GM19467 (cell line): ENCODE results near the gene IRF9.

Experiments used
- ATAC-seq: cut with Tn5 transposase; IDR thresholded peaks from one replicate; pipeline ENCODE4 v1.9.1; 2021; ENCODE audit warnings: mild to moderate bottlenecking, moderate library complexity; ENCODE audit not compliant: unreplicated experiment

IRF9 gene

GRCh38 chr14:24146978-24147760 lies 13.9 kb upstream of the IRF9 start, which contains the start of gene RNF31:
RNF31 (plus strand) TSS chr14:24147498; CDS start chr14:24147699, 201 bp downstream.
- ATAC-seq: peak; percentile 78

GRCh38 chr14:24147761-24148428 lies 13.2 kb upstream of the IRF9 start:
- ATAC-seq: no peak

GRCh38 chr14:24149302-24149969 lies 11.6 kb upstream of the IRF9 start:
- no peak for ATAC-seq

- no peak for ATAC-seq
Measured at GRCh38 chr14:24150061-24150460, 11.0 kb upstream of the IRF9 start.

- ATAC-seq: no peak
Measured at GRCh38 chr14:24150567-24150966, 10.5 kb upstream of the IRF9 start.

- ATAC-seq: no peak
Measured at GRCh38 chr14:24150993-24151392, 10.1 kb upstream of the IRF9 start.

- no peak for ATAC-seq
Measured at GRCh38 chr14:24151404-24152080, 9.5 kb upstream of the IRF9 start.

GRCh38 chr14:24155100-24155499 lies 6.0 kb upstream of the IRF9 start:
- no peak for ATAC-seq

GRCh38 chr14:24156840-24157239 lies 4.2 kb upstream of the IRF9 start:
- ATAC-seq: no peak

GRCh38 chr14:24157331-24157730 lies 3.7 kb upstream of the IRF9 start:
- ATAC-seq: no peak

GRCh38 chr14:24159777-24160498 lies 1.1 kb upstream of the IRF9 start:
- ATAC-seq: no peak

GRCh38 chr14:24160499-24160849 lies 591 bp upstream of the IRF9 start:
- no peak for ATAC-seq

GRCh38 chr14:24162093-24162492 lies 1.0 kb downstream of the IRF9 start:
- no peak for ATAC-seq

- no peak for ATAC-seq
Measured at GRCh38 chr14:24164518-24164991, 3.5 kb downstream of the IRF9 start.

- no peak for ATAC-seq
Measured at GRCh38 chr14:24165785-24166184, 4.7 kb downstream of the IRF9 start.

- ATAC-seq: no peak
Measured at GRCh38 chr14:24167469-24168114, 6.5 kb downstream of the IRF9 start.

GRCh38 chr14:24171422-24172260 lies 10.6 kb downstream of the IRF9 start, which contains the start of gene REC8:
REC8 (plus strand) TSS chr14:24172080; CDS start chr14:24172553, 473 bp downstream.
- ATAC-seq: peak; percentile 76

GRCh38 chr14:24172261-24172860 lies 11.3 kb downstream of the IRF9 start:
- ATAC-seq: no peak

- ATAC-seq: no peak
Measured at GRCh38 chr14:24172871-24173281, 11.8 kb downstream of the IRF9 start.
